Osteocyte (in vitro differentiated cells): ENCODE results near the gene PHF14. TPM values are rescaled to one million over a fixed set of nuclear protein-coding genes. Genes with fewer than 3 reads are reported as not detected.
A peak's percentile ranks its signal among the peaks of the same experiment; 100 is the strongest.

Experiments used
- DNase-seq: peaks from one replicate; pipeline ENCODE4 v3.0.0; 2021; ENCODE audit warnings: mixed read lengths; ENCODE audit not compliant: unreplicated experiment; ENCODE audit errors: extremely low spot score
- H3K27ac Mint-ChIP-seq: one replicate; pipeline ENCODE4 v1.8.0; 2021; ENCODE audit warnings: mild to moderate bottlenecking, mixed read lengths; ENCODE audit not compliant: unreplicated experiment
- H3K27me3 Mint-ChIP-seq: one replicate; pipeline ENCODE4 v1.8.0; 2021; ENCODE audit warnings: mixed read lengths; ENCODE audit not compliant: unreplicated experiment
- H3K36me3 Mint-ChIP-seq: one replicate; pipeline ENCODE4 v1.8.0; 2021; ENCODE audit warnings: mixed read lengths; ENCODE audit not compliant: unreplicated experiment
- H3K4me1 Mint-ChIP-seq: one replicate; pipeline ENCODE4 v1.8.0; 2021; ENCODE audit warnings: mixed read lengths; ENCODE audit not compliant: unreplicated experiment
- H3K4me3 Mint-ChIP-seq: one replicate; pipeline ENCODE4 v1.8.0; 2021; ENCODE audit warnings: mild to moderate bottlenecking, moderate library complexity, mixed read lengths; ENCODE audit not compliant: unreplicated experiment
- H3K9me3 Mint-ChIP-seq: one replicate; pipeline ENCODE4 v1.8.0; 2021; ENCODE audit warnings: mixed read lengths; ENCODE audit not compliant: unreplicated experiment
- CTCF ChIP-seq: fragments of 200-600 bp; sonication (generic); IDR thresholded peaks from 2 replicates; pipeline ENCODE4 v1.5.0; 2021; ENCODE audit warnings: antibody characterized with exemption, mild to moderate bottlenecking, moderate library complexity
- total RNA-seq: library from RNA; stranded (reverse); gene quantifications from 2 replicates; pipeline ENCODE4 v1.2.1, GENCODE V29; 2021

The PHF14 gene
- total RNA-seq, 1 donor from 2014 or later: 43.5 TPM

GRCh38 chr7:11172835-11173234, 199.2 kb downstream of the PHF14 start:
- no peak for DNase-seq
- Mint-ChIP-seq H3K9me3 (no peaks in the 10 kb centered on the region), H3K4me3 (no peak overlapping the region), H3K36me3 (peaks cover 4% of the 10 kb centered on the region), H3K27ac (no peak overlapping the region), H3K27me3 (no peaks in the 10 kb centered on the region), H3K4me1 (peaks cover 18% of the 10 kb centered on the region)
- no peak for TF ChIP-seq CTCF

GRCh38 chr7:11175371-11175770, 201.7 kb downstream of the PHF14 start:
- Mint-ChIP-seq H3K9me3 (no peaks in the 10 kb centered on the region), H3K4me1 (peaks cover 13% of the 10 kb centered on the region), H3K27ac (no peak overlapping the region), H3K36me3 (no peaks in the 10 kb centered on the region), H3K4me3 (no peak overlapping the region), H3K27me3 (no peaks in the 10 kb centered on the region)
- no peak for DNase-seq
- TF ChIP-seq CTCF: no peak

GRCh38 chr7:11175887-11176286, 202.2 kb downstream of the PHF14 start:
- H3K27ac Mint-ChIP-seq: no peak overlapping the region
- H3K27me3 Mint-ChIP-seq: no peaks in the 10 kb centered on the region
- DNase-seq: no peak
- H3K4me1 Mint-ChIP-seq: peaks cover 12% of the 10 kb centered on the region
- no peaks in the 10 kb centered on the region for H3K36me3 Mint-ChIP-seq
- no peak overlapping the region for H3K4me3 Mint-ChIP-seq
- no peak for TF ChIP-seq CTCF
- no peaks in the 10 kb centered on the region for H3K9me3 Mint-ChIP-seq

- Mint-ChIP-seq H3K9me3 (no peaks in the 10 kb centered on the region), H3K4me3 (no peak overlapping the region), H3K4me1 (peaks cover 12% of the 10 kb centered on the region), H3K36me3 (no peaks in the 10 kb centered on the region), H3K27ac (no peak overlapping the region), H3K27me3 (no peaks in the 10 kb centered on the region)
- no peak for TF ChIP-seq CTCF
- DNase-seq: no peak
These were observed 203.4 kb downstream of the PHF14 start for GRCh38 chr7:11176985-11177555.

- DNase-seq: no peak
- Mint-ChIP-seq H3K4me1 (peaks cover 12% of the 10 kb centered on the region), H3K36me3 (no peaks in the 10 kb centered on the region), H3K27ac (peak overlapping the region; percentile 49), H3K4me3 (no peak overlapping the region), H3K9me3 (no peaks in the 10 kb centered on the region), H3K27me3 (no peaks in the 10 kb centered on the region)
- TF ChIP-seq CTCF: no peak
These were observed 204.1 kb downstream of the PHF14 start for GRCh38 chr7:11177793-11178192.
